Measurements from ENCODE around the gene NSUN7.

The NSUN7 gene

GRCh38 chr4:40723728-40724127, 26.0 kb upstream of the NSUN7 start:
- H3K4me3 ChIP-seq (ENCODE audit: low read length, poor library complexity, severe bottlenecking): no peak overlapping the region
- peaks cover 9% of the 10 kb centered on the region for H3K4me1 ChIP-seq (ENCODE audit: insufficient read depth, low read length, poor library complexity, severe bottlenecking)
- no peak overlapping the region for H3K9ac ChIP-seq (ENCODE audit: low read depth, low read length, poor library complexity, severe bottlenecking)
- H3F3A ChIP-seq (ENCODE audit: low read depth): no peaks in the 10 kb centered on the region
- H3K27me3 ChIP-seq (ENCODE audit: insufficient read depth, low read length, poor library complexity, severe bottlenecking): no peaks in the 10 kb centered on the region
- TF ChIP-seq EZH2phosphoT487 (IDR thresholded peaks at IDR 0.05; ENCODE audit: borderline replicate concordance) (no peak), CTCF (conservative IDR thresholded peaks at IDR 0.05; ENCODE audit: low read length) (no peak)
- H3K36me3 ChIP-seq (ENCODE audit: insufficient read depth, low read length): no peaks in the 10 kb centered on the region
- no peaks in the 10 kb centered on the region for H4K20me1 ChIP-seq (ENCODE audit: insufficient read depth, low read length, poor library complexity, severe bottlenecking)
- H3K4me2 ChIP-seq (ENCODE audit: low read depth, low read length, poor library complexity, severe bottlenecking): no peak overlapping the region
- no peaks in the 10 kb centered on the region for H3K9me3 ChIP-seq (ENCODE audit: insufficient read depth, low read depth, low read length)
- no peak overlapping the region for H2AFZ ChIP-seq (ENCODE audit: low read length)
- H3K9me2 ChIP-seq (replicated peaks; ENCODE audit: low read depth, low read length): no peaks in the 10 kb centered on the region
- no peaks in the 10 kb centered on the region for H3K79me2 ChIP-seq (ENCODE audit: insufficient read depth, low read length)

- Histone ChIP-seq H3F3A (ENCODE audit: low read depth) (no peaks in the 10 kb centered on the region), H3K79me2 (ENCODE audit: insufficient read depth, low read length) (no peaks in the 10 kb centered on the region), H3K9ac (ENCODE audit: low read depth, low read length, poor library complexity, severe bottlenecking) (no peak overlapping the region), H3K9me3 (ENCODE audit: insufficient read depth, low read depth, low read length) (no peaks in the 10 kb centered on the region), H4K20me1 (ENCODE audit: insufficient read depth, low read length, poor library complexity, severe bottlenecking) (no peaks in the 10 kb centered on the region), H3K4me1 (ENCODE audit: insufficient read depth, low read length, poor library complexity, severe bottlenecking) (no peaks in the 10 kb centered on the region), H3K27me3 (ENCODE audit: insufficient read depth, low read length, poor library complexity, severe bottlenecking) (no peaks in the 10 kb centered on the region), H3K36me3 (ENCODE audit: insufficient read depth, low read length) (no peaks in the 10 kb centered on the region), H3K9me2 (replicated peaks; ENCODE audit: low read depth, low read length) (no peaks in the 10 kb centered on the region), H3K4me3 (ENCODE audit: low read length, poor library complexity, severe bottlenecking) (no peak overlapping the region), H2AFZ (ENCODE audit: low read length) (no peak overlapping the region), H3K4me2 (ENCODE audit: low read depth, low read length, poor library complexity, severe bottlenecking) (no peak overlapping the region)
- no peak for TF ChIP-seq EZH2phosphoT487 (IDR thresholded peaks at IDR 0.05; ENCODE audit: borderline replicate concordance)
- no peak for TF ChIP-seq CTCF (conservative IDR thresholded peaks at IDR 0.05; ENCODE audit: low read length)
These were observed 21.4 kb upstream of the NSUN7 start for GRCh38 chr4:40728333-40728732.

- H4K20me1 ChIP-seq (ENCODE audit: insufficient read depth, low read length, poor library complexity, severe bottlenecking): no peaks in the 10 kb centered on the region
- H3K9ac ChIP-seq (ENCODE audit: low read depth, low read length, poor library complexity, severe bottlenecking): no peak overlapping the region
- no peak overlapping the region for H3K4me3 ChIP-seq (ENCODE audit: low read length, poor library complexity, severe bottlenecking)
- no peaks in the 10 kb centered on the region for H3K9me3 ChIP-seq (ENCODE audit: insufficient read depth, low read depth, low read length)
- no peaks in the 10 kb centered on the region for H3K79me2 ChIP-seq (ENCODE audit: insufficient read depth, low read length)
- H3K4me2 ChIP-seq (ENCODE audit: low read depth, low read length, poor library complexity, severe bottlenecking): no peak overlapping the region
- H3K9me2 ChIP-seq (replicated peaks; ENCODE audit: low read depth, low read length): no peaks in the 10 kb centered on the region
- no peak overlapping the region for H2AFZ ChIP-seq (ENCODE audit: low read length)
- no peaks in the 10 kb centered on the region for H3K36me3 ChIP-seq (ENCODE audit: insufficient read depth, low read length)
- H3K27me3 ChIP-seq (ENCODE audit: insufficient read depth, low read length, poor library complexity, severe bottlenecking): no peaks in the 10 kb centered on the region
- no peaks in the 10 kb centered on the region for H3K4me1 ChIP-seq (ENCODE audit: insufficient read depth, low read length, poor library complexity, severe bottlenecking)
- TF ChIP-seq CTCF (conservative IDR thresholded peaks at IDR 0.05; ENCODE audit: low read length) (no peak), EZH2phosphoT487 (IDR thresholded peaks at IDR 0.05; ENCODE audit: borderline replicate concordance) (no peak)
- no peaks in the 10 kb centered on the region for H3F3A ChIP-seq (ENCODE audit: low read depth)
These were observed 20.2 kb upstream of the NSUN7 start for GRCh38 chr4:40729555-40729954.

All from Loucy (cell line).